Heart right ventricle (tissue), 16 donors: Measurements from ENCODE around the gene TMEM109. TPM values are rescaled to one million over a fixed set of nuclear protein-coding genes. Genes with fewer than 3 reads are reported as not detected.

Source experiments
- ATAC-seq, 8 donors: fragments of 200-7000 bp; cut with Tn5 transposase; one replicate each; pipeline ENCODE4 v1.9.1; 2020; ENCODE audit warnings: mild to moderate bottlenecking in 8 of 8, moderate library complexity in 8 of 8, moderate number of reproducible peaks in 1 of 8
- DNase-seq, 2 donors: peaks; one replicate each; pipeline ENCODE4 v3.0.0-alpha.2; 2020
- H3K27ac ChIP-seq, 10 donors: fragments of 200-600 bp; sonication (generic) in 2 of 10; one replicate each; pipeline versions ENCODE4 v1.5.0 to v1.8.0; 2020 to 2022; ENCODE audit warnings: mild to moderate bottlenecking in 3 of 10
- H3K27me3 ChIP-seq, 7 donors: fragments of 200-600 bp; one replicate each; pipeline ENCODE4 v1.8.0; 2021 to 2022; ENCODE audit warnings: mild to moderate bottlenecking in 2 of 7
- H3K36me3 ChIP-seq, 9 donors: fragments of 200-600 bp; sonication (generic) in 1 of 9; one replicate each; pipeline versions ENCODE4 v1.5.0 to v1.8.0; 2020 to 2022; ENCODE audit warnings: mild to moderate bottlenecking in 2 of 9
- H3K4me1 ChIP-seq, 9 donors: fragments of 200-600 bp; sonication (generic) in 1 of 9; one replicate each; pipeline versions ENCODE4 v1.5.0 to v1.8.0; 2020 to 2022; ENCODE audit warnings: mild to moderate bottlenecking in 4 of 9
- H3K4me3 ChIP-seq, 10 donors: fragments of 200-600 bp; sonication (generic) in 2 of 10; one replicate each; pipeline versions ENCODE4 v1.5.0 to v1.8.0; 2020 to 2022; ENCODE audit warnings: mild to moderate bottlenecking in 7 of 10, moderate library complexity in 2 of 10
- H3K9me3 ChIP-seq, 11 donors: fragments of 200-600 bp in 10 of 11; sonication (generic) in 2 of 11; one replicate each; pipeline versions ENCODE4 v1.5.0 to v1.8.0; 2013 to 2022; ENCODE audit warnings: mild to moderate bottlenecking in 2 of 11, control low read depth in 1 of 11, moderate library complexity in 1 of 11
- CTCF ChIP-seq, 9 donors: fragments of 200-600 bp; sonication (generic) in 2 of 9; IDR thresholded peaks; one replicate each; pipeline versions ENCODE4 v1.5.0 to v1.8.0; 2021 to 2022; ENCODE audit warnings: antibody characterized with exemption in 9 of 9, mild to moderate bottlenecking in 5 of 9, moderate library complexity in 1 of 9
- whole genome bisulfite sequencing, 2 donors: extraction: QIAGEN DNeasy Blood & Tissue Kit; methylation state at CpG; one replicate each; pipeline ENCODE4 v1.1.7; 2013; ENCODE audit warnings: inconsistent platforms in 1 of 2; 5-methylcytosine and 5-hydroxymethylcytosine counted together
- intact Hi-C, 10 donors: fragments of 100-400 bp; cut with DNase I; formaldehyde crosslinking; loops; one replicate each; pipeline versions ENCODE4 v1.11.1 to v1.14.2; 2022
- polyA plus RNA-seq, 2 donors: library from polyadenylated mRNA; stranded (reverse); fragments of 200-250 nt; gene quantifications; one replicate each; pipeline ENCODE4 v1.2.3, GENCODE V29; 2013
- total RNA-seq, 10 donors: library from RNA; stranded (reverse); fragmentation: NEBNext Ultra II Directional in 3 of 10; extraction: Animal tissue kit (Norgen Biotek cat#: 25700) in 3 of 10; gene quantifications; one replicate each; pipeline versions ENCODE4 v1.2.1 to v1.2.4, GENCODE V29; 2021 to 2023
- donor health status: Arrhythmogenic right ventricular cardiomyopathy.
- donor health status: ischemic (EF 13 %, LVEDD 7.1; RV severe dilation, severe dysfunction).
- donor health status: healthy with polysubstance abuse.
- donor health status: DM: no; HTN: yes; CAD: no.
- donor health status: DM: no; HTN: no; CAD: no.
- donor health status: ischemic (EF 25% LVEDD 6.9; RV normal size, moderate dysfunction).
- donor health status: ischemic (EF 25% LVEDD 5.7; RV mildly dilated, moderate dysfunction).
- donor health status: healthy.
- donor health status: DM: yes; HTN: yes; CAD: no.
- donor health status: Ischemic cardiomyopathy.
- donor health status: ischemic (EF 35%, LVEDD 5.7; RV mildly dilated, moderate dysfunction).
- donor health status: nonischemic (EF 11% LVEDD 7.7; RV severe dilation, severe dysfunction).
- donor health status: DM: yes; HTN: yes; CAD: no.
- donor health status: PGD.
- donor health status: ischemic (EF 29% LVEDD 5.4; RV normal size, mild dysfunction).
- donor health status: nonischemic (EF 23%, LVEDD 6.1; RV moderate dilation, normal function).

The TMEM109 gene
- total and polyA plus RNA-seq, 12 donors = 53.3 to 121 (median 92.7) TPM

DNA sequence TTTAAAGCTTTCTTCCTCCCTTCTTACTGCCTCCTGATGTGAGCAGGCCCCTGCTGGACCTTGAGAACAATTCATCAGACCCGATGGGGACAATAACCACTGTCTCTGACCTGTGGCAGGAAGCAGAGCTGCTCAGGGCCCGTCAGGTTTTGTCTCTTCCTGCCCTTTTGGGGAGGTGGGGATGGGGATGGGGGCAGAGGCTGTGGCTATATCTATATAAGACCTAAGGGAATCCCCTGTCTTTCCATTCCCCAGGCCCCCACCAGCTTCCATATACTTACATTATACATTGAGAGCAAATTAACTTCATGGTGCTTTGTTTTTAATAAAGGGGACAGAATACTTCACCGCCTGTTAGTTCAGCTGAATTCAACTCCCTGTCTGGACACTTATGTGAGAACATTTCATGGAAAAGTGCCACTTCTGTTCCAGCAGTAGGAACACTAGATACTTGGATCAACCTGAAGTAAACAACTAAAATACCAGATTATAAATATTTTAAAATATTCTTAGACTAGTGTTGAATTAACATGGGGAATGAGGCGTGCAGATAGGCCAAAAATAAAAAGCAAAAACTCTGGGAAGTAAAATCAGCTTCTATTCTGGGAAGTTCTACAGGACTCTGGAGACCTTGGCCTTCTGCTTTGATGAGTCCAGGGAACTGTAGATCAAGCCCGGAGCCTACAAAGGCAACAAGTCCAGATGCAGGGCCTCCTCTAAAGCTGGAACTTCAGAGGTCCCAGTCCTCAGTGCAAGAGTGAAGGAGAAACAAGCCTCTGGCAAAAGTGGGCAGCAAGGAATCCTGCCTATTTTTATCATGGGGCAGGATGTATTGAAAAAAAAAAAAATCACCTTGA, 35.5 kb upstream of the TMEM109 start:
- Histone ChIP-seq H3K9me3 (no peaks in the 10 kb centered on the region), H3K36me3 (peaks cover 0 to 38% (median 0%) of the 10 kb centered on the region in 9 donors), H3K27me3 (no peaks in the 10 kb centered on the region), H3K4me1 (peaks cover 0 to 40% (median 17%) of the 10 kb centered on the region in 9 donors), H3K27ac (peak overlapping the region in 9 of 10 donors; percentile 26 to 85 (median 66)), H3K4me3 (no peak overlapping the region)
- ATAC-seq (peak; percentile 55 to 87 (median 82)), DNase-seq (peak in 1 of 2 donors; percentile 48)
- TF ChIP-seq CTCF (IDR thresholded peaks at IDR 0.05) = no peak
- WGBS, 2 donors = 54 to 70% methylated on average over 5 of the region's 5 CpGs
- intact Hi-C loops = loop anchor here in 3 of 10 donors (5.0 kb wide), 1 partner anchor 36 kb away; the partner anchor contains the start of gene CCDC86 (in 3 of the 3)

DNA sequence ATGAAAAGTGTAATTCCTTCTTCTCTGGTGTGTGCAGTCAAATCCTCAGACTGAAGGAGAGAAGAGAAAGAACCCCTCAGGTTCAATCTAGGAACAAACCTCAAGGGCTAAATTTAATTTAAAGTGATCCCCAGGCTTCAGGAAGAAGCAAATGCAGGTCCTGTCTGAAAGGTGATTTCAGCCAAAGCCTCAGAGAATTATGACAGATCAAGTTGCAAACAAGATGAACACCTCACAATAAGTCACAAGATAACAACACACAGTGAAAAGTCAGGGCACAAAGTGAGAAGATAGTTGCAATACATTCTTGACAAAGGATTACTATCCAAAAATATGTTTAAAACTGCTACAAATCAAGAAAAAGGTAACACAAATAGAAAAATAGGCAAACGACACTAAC, 34.9 kb upstream of the TMEM109 start:
- no peaks in the 10 kb centered on the region for H3K27me3 ChIP-seq
- 87 to 97% methylated on average over 1 of the region's 1 CpG for WGBS, 2 donors
- peaks cover 0 to 38% (median 0%) of the 10 kb centered on the region in 9 donors for H3K36me3 ChIP-seq
- peaks cover 0 to 36% (median 15%) of the 10 kb centered on the region in 9 donors for H3K4me1 ChIP-seq
- H3K4me3 ChIP-seq = no peak overlapping the region
- no peak for TF ChIP-seq CTCF (IDR thresholded peaks at IDR 0.05)
- H3K27ac ChIP-seq = peak overlapping the region in 8 of 10 donors; percentile 2 to 85 (median 42)
- ATAC-seq = no peak
- intact Hi-C loops = loop anchor here in 3 of 10 donors (5.0 kb wide), 1 partner anchor 37 kb away; the partner anchor contains the start of gene CCDC86 (in 3 of the 3)
- no peaks in the 10 kb centered on the region for H3K9me3 ChIP-seq
- DNase-seq = no peak

DNA sequence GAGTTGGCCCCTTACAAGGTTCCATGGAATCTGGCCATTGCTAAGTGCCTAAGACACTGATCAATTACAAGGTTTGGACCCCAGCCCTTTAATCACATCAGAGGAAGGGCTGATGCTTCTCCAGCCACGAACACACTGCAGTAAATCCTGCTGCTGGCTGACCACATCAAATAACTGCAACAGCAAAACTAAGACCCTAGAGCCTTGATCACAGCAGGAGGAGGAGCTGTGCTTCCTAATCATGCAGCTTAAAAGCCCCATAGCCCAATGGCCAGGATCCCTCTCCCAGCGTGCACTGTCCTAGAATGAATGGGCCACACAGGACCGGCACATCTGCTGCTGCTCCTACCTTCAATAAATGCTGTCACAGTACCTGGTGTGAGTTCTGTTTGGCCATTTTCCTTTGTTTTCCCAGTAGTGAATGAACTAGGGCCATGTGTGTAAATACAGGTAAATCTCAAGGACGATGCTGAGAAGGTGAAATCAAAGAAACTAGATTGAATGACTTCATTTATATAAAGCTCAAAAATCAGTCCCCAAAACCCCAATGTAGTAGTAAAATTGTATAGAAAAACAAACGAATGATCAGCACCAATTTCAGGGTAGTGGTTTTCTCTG, 33.9 kb upstream of the TMEM109 start:
- TF ChIP-seq CTCF (IDR thresholded peaks at IDR 0.05) = no peak
- no peaks in the 10 kb centered on the region for H3K27me3 ChIP-seq
- H3K4me1 ChIP-seq = peaks cover 0 to 30% (median 15%) of the 10 kb centered on the region in 9 donors
- ATAC-seq (no peak), DNase-seq (no peak)
- peaks cover 0 to 38% (median 0%) of the 10 kb centered on the region in 9 donors for H3K36me3 ChIP-seq
- WGBS, 2 donors = 89 to 93% methylated on average over 5 of the region's 5 CpGs
- intact Hi-C loops = loop anchor here in 3 of 10 donors (5.0 kb wide), 1 partner anchor 38 kb away; the partner anchor contains the start of gene CCDC86 (in 3 of the 3)
- no peaks in the 10 kb centered on the region for H3K9me3 ChIP-seq
- H3K27ac ChIP-seq = no peak overlapping the region
- no peak overlapping the region for H3K4me3 ChIP-seq

DNA sequence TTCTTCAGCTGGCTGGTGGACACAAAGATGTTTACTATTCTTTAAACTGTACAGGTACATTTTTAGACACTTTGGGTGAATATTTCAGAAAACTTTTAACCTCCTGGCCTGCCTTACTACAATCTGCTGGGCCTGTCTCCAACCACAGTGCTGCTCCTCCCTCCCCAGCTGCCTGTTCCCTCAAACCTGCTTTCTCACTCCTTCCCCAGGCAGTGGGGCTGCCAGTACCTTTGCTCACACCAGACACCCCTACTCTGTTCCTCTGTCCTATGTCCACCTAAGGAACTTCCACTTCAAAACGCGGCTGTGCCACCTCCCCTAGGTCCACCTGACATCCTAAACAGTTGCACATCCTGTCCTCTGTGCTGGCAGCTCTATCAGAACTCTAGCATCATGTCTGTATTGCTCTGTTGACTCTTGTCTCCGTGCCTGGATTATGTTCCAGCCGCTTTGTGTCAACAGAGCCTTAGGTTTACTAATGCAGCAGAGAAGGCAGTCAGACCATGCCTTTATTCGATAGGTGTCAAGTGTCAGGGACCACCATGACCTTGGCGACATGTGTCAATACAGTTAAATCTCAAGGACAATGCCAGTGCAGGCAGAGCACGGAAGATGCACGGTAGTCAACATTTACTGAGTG, 33.2 kb upstream of the TMEM109 start:
- Histone ChIP-seq H3K27ac (no peak overlapping the region), H3K27me3 (no peaks in the 10 kb centered on the region), H3K36me3 (peaks cover 0 to 38% (median 0%) of the 10 kb centered on the region in 9 donors), H3K4me3 (no peak overlapping the region), H3K4me1 (peaks cover 0 to 30% (median 15%) of the 10 kb centered on the region in 9 donors), H3K9me3 (no peaks in the 10 kb centered on the region)
- no peak for DNase-seq
- TF ChIP-seq CTCF (IDR thresholded peaks at IDR 0.05) = no peak
- intact Hi-C loops = no loop called here
- peak in 1 of 8 donors; percentile 42 for ATAC-seq
- WGBS, 2 donors = 62 to 72% methylated on average over 8 of the region's 8 CpGs
